ENCODE measurements around the gene ACVR1. TPM values are rescaled to one million over a fixed set of nuclear protein-coding genes. Genes with fewer than 3 reads are reported as not detected.

Gene ACVR1
- total RNA-seq, 1 experiment from 2014 or later, result 26.4 TPM

- POLR2A ChIA-PET, result no interaction called here
- TF ChIP-seq, protein P1, sequence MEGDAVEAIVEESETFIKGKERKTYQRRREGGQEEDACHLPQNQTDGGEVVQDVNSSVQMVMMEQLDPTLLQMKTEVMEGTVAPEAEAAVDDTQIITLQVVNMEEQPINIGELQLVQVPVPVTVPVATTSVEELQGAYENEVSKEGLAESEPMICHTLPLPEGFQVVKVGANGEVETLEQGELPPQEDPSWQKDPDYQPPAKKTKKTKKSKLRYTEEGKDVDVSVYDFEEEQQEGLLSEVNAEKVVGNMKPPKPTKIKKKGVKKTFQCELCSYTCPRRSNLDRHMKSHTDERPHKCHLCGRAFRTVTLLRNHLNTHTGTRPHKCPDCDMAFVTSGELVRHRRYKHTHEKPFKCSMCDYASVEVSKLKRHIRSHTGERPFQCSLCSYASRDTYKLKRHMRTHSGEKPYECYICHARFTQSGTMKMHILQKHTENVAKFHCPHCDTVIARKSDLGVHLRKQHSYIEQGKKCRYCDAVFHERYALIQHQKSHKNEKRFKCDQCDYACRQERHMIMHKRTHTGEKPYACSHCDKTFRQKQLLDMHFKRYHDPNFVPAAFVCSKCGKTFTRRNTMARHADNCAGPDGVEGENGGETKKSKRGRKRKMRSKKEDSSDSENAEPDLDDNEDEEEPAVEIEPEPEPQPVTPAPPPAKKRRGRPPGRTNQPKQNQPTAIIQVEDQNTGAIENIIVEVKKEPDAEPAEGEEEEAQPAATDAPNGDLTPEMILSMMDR (IDR thresholded peaks at IDR 0.05; ENCODE audit: unreplicated experiment), result no peak
- DNase-seq (ENCODE audit: unreplicated experiment), result no peak
- H3K27ac Mint-ChIP-seq (ENCODE audit: low read depth, unreplicated experiment), result no peak overlapping the region
- BruUV-seq (replicated peaks), result no TSS peak
- H3K4me3 Mint-ChIP-seq (ENCODE audit: unreplicated experiment), result no peak overlapping the region
- CTCF ChIA-PET, result no interaction called here
- no peaks in the 10 kb centered on the region for H3K27me3 Mint-ChIP-seq (ENCODE audit: insufficient read depth, unreplicated experiment)
- no peaks in the 10 kb centered on the region for H3K9me3 Mint-ChIP-seq (ENCODE audit: unreplicated experiment)
- H3K36me3 Mint-ChIP-seq (ENCODE audit: insufficient read depth, unreplicated experiment), result peaks cover 15% of the 10 kb centered on the region
- peaks cover 24% of the 10 kb centered on the region for H3K4me1 Mint-ChIP-seq (ENCODE audit: insufficient read depth, unreplicated experiment)
- intact Hi-C loops (cut with micrococcal nuclease), result no loop called here
These were observed 17.3 kb downstream of the ACVR1 start for GRCh38 chr2:157858846-157859245.

- intact Hi-C loops (cut with micrococcal nuclease), result no loop called here
- no peak for DNase-seq (ENCODE audit: unreplicated experiment)
- Mint-ChIP-seq H3K4me3 (ENCODE audit: unreplicated experiment) (no peak overlapping the region), H3K27ac (ENCODE audit: low read depth, unreplicated experiment) (no peak overlapping the region), H3K36me3 (ENCODE audit: insufficient read depth, unreplicated experiment) (peaks cover 15% of the 10 kb centered on the region), H3K27me3 (ENCODE audit: insufficient read depth, unreplicated experiment) (no peaks in the 10 kb centered on the region), H3K4me1 (ENCODE audit: insufficient read depth, unreplicated experiment) (peaks cover 24% of the 10 kb centered on the region), H3K9me3 (ENCODE audit: unreplicated experiment) (no peaks in the 10 kb centered on the region)
- CTCF ChIA-PET, result interaction anchor here (0.6 kb wide), 2 partner anchors 8 to 887 kb away, joined by 3 to 4 read pairs; no protein-coding TSS in a partner anchor
- TF ChIP-seq, protein P1 (IDR thresholded peaks at IDR 0.05; ENCODE audit: unreplicated experiment), result no peak
- no TSS peak for BruUV-seq (replicated peaks)
- POLR2A ChIA-PET, result no interaction called here
These were observed 18.2 kb downstream of the ACVR1 start for GRCh38 chr2:157857881-157858280.

- H3K36me3 Mint-ChIP-seq (ENCODE audit: insufficient read depth, unreplicated experiment), result peaks cover 15% of the 10 kb centered on the region
- TF ChIP-seq, protein P1 (IDR thresholded peaks at IDR 0.05; ENCODE audit: unreplicated experiment), result no peak
- POLR2A ChIA-PET, result interaction anchor here (0.8 to 1.9 kb wide), 2 partner anchors 10 to 21 kb away, joined by 3 to 9 read pairs; partner anchors contain the start of gene ACVR1
- no peaks in the 10 kb centered on the region for H3K27me3 Mint-ChIP-seq (ENCODE audit: insufficient read depth, unreplicated experiment)
- H3K27ac Mint-ChIP-seq (ENCODE audit: low read depth, unreplicated experiment), result peak overlapping the region; percentile 44
- H3K4me1 Mint-ChIP-seq (ENCODE audit: insufficient read depth, unreplicated experiment), result peaks cover 24% of the 10 kb centered on the region
- CTCF ChIA-PET, result interaction anchor here (0.7 to 1.4 kb wide), 5 partner anchors 8 to 168 kb away, joined by 3 read pairs; partner anchors contain the start of gene ACVR1
- peak overlapping the region; percentile 9 for H3K4me3 Mint-ChIP-seq (ENCODE audit: unreplicated experiment)
- BruUV-seq (replicated peaks), result no TSS peak
- DNase-seq (ENCODE audit: unreplicated experiment), result no peak
- H3K9me3 Mint-ChIP-seq (ENCODE audit: unreplicated experiment), result no peaks in the 10 kb centered on the region
- intact Hi-C loops (cut with micrococcal nuclease), result no loop called here
These were observed 20.0 kb downstream of the ACVR1 start for GRCh38 chr2:157856187-157856515.

DNA sequence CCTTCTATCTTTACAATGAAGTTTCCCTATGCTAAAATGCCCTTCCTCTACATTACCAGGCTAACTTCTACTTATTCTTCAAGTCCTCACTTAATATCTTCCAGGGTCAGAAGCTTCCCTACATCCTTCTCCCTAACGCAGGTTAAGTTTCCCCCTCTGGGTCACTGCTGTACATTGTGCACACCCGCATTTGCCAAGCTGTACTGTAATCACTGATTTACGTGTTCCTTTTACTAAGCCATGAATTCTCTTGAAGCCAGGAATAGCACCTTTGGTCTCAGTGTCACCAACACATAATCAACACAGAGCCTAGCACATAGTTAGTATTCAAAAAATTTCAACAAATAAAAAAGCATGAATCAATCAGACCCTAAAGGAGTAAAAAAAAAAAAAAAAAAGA, 22.3 kb downstream of the ACVR1 start:
- Mint-ChIP-seq H3K27ac (ENCODE audit: low read depth, unreplicated experiment) (no peak overlapping the region), H3K9me3 (ENCODE audit: unreplicated experiment) (no peaks in the 10 kb centered on the region), H3K4me1 (ENCODE audit: insufficient read depth, unreplicated experiment) (peaks cover 24% of the 10 kb centered on the region), H3K27me3 (ENCODE audit: insufficient read depth, unreplicated experiment) (no peaks in the 10 kb centered on the region), H3K36me3 (ENCODE audit: insufficient read depth, unreplicated experiment) (peaks cover 16% of the 10 kb centered on the region), H3K4me3 (ENCODE audit: unreplicated experiment) (no peak overlapping the region)
- no TSS peak for BruUV-seq (replicated peaks)
- TF ChIP-seq, protein P1 (IDR thresholded peaks at IDR 0.05; ENCODE audit: unreplicated experiment), result no peak
- intact Hi-C loops (cut with micrococcal nuclease), result no loop called here
- no peak for DNase-seq (ENCODE audit: unreplicated experiment)
- POLR2A ChIA-PET, result interaction anchor here (1.2 kb wide), 1 partner anchor 15 kb away, joined by 3 read pairs; no protein-coding TSS in a partner anchor
- CTCF ChIA-PET, result interaction anchor here (0.7 to 0.8 kb wide), 2 partner anchors 16 to 32 kb away, joined by 3 read pairs; no protein-coding TSS in a partner anchor

Measured in MCF 10A (cell line).